GM18868 (cell line): ENCODE results near the gene CCDC85C.

Source experiments
- ATAC-seq: cut with Tn5 transposase; IDR thresholded peaks from one replicate; pipeline ENCODE4 v1.9.1; 2021; ENCODE audit warnings: mild to moderate bottlenecking, moderate library complexity; ENCODE audit not compliant: unreplicated experiment

Gene CCDC85C

DNA sequence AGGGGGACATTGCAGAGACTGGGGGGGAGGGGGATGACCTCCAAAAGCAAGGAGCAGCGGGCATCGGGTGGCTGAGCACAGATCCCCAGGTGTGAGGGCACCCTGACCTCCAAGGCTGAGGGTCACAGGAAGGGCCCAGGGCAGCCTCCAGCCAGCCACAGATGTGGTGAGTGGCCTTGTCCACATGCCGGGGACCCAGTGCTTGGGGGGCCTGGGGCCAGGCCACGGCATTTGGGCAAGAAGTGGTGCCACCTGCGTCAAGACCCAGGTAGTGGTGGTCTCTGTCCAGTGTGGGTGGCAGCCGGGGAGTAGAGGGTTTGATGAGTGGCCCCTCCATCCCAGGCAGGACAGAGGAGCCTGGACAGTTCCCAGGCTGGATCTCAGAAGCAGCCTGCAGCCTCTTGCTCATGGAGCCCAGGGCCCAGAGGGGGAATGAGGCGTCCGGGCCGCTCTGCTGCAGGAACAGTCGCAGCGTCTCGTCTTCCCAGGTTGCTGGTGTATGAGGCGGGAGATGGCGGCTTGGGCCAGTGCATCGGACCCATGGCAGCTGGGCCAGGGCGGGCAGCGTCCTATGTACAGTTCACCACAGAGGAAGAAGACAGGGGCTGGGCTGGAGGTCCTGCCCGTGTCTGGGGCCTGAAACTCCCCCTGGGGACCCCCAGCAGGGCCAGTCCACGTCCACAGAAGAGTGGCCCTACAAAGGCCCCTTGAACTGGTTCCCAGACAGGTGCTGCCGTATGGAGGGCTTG lies 89.3 kb downstream of the CCDC85C start:
- ATAC-seq: no peak

DNA sequence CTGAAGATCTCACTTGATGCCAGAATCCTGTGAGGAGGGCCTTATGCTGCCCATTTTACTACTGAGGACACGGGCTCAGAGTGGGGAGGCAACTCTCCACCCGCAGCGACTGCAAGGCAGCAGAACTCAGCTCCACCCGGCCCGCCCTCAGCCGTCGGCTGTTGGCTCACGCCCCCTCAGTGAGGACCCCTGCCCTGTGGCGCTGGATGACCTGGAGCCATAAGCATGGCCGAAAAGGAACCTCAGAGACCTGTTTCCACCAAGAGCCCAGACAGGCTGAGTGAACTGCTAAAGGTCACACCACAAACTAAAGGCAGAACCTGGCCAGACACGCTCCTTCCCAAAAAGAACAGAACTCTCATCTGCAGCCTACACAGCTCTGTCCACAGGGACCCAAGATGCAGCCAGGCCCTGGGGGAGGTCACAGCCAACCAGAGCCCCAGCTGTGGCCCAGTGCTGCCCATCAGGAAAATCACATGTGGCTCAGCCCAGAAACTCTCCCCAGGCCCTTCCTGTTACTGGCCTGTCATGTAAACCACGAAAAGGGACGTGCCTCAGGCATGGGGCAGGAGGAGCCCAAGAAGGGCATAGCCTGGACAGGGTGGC lies 90.0 kb downstream of the CCDC85C start:
- no peak for ATAC-seq

DNA sequence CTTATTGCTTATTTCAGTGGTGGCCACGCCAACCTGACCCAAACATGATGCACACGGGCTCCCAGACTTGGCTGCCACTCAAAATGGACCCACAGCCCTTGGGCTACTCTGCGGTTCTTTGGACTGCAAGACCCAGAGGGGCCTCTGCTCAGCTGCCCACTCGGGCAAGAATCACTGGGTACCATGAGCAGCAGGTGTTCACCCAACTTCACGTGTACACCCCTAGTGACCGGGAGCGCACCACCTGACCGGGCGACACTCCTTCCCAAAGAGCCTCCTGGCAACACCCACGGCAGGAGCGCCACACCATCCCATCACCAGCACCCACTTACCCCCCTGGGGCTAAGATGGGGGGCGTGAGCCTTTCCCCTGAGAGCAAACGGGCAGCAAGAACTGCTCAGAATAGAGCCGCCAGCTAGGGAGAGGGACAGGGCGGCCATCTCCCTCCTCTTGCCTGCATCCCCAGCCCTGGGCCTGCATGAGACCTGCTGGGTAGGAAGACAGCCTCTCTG lies 90.8 kb downstream of the CCDC85C start:
- no peak for ATAC-seq

DNA sequence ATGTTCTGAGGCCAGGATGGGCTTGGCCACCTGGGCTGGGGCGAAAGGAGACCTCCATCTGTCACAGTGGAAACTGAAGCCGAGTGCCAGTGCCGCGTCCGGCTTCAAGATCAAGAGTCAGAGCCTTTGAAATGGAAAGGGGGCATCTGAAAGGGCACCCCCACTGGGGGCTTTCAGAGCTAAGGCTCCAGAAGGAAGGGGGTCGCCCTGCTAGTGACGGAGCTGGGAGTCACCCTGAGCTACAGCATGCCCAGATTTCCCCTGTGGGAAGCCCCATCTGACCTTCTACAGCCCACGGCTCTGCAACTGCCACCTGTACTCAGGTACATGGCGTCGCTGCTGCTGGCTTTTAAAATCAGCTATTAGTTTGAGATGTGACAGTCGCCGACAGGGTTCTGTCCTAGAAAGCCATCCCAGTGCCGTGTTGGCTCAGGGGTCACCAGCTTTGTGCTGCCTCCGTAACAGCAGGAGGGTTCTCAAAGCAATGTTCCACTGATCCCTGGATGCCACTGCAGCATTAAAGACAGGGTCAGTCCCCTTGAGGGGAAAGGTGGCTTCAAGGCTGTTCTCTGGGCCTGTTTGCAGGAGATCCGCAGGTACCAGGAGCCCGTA lies 91.3 kb downstream of the CCDC85C start:
- no peak for ATAC-seq

DNA sequence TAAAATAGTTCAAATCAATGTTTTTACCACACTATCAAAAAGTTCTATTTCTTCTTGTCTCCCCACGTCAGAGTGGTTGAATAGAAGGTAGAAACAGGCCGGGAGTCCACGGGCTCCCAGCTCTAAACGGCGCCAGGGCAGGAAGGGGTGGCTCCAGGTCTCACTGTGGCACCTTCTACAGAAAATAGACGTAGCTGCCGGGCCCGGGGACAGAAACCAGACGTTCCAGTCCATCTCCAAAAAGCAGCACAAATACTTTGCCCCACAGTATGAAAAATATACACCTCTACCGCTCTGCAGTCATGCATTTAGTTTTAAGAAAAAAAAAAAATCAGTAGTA lies 91.9 kb downstream of the CCDC85C start:
- ATAC-seq: no peak

DNA sequence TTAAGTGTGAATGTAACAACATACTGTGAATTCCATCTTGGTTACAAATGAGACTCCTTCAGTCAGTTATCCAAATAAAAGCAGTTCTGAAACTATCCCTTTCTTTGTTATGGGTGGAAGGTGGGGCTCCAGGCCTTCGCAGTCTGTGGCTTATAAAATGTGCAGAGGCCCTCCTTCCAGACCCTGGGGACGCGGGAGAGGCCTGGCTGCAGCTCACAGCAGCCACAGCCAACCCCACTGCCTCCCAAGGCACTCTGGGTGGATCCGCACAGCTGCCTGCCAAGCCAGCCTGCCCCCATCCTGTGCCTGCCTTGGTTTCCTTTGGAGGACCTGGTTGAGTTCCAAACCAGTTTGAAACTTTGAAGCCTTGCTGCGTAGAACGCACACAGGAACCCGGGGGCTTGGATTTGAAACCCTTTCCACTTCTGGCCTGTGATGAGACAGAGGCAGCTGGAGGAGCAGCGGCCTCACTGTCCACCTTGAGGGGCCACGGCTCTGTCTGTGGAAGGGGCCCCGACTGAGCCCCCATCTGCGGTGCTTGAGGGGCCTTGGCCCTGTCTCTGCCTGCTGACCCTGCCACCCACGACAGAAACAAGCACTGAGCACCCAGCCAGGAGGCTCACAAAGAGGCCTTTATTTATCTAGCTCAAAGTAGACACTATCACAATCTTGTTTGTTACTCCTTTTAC lies 92.4 kb downstream of the CCDC85C start:
- ATAC-seq: no peak

DNA sequence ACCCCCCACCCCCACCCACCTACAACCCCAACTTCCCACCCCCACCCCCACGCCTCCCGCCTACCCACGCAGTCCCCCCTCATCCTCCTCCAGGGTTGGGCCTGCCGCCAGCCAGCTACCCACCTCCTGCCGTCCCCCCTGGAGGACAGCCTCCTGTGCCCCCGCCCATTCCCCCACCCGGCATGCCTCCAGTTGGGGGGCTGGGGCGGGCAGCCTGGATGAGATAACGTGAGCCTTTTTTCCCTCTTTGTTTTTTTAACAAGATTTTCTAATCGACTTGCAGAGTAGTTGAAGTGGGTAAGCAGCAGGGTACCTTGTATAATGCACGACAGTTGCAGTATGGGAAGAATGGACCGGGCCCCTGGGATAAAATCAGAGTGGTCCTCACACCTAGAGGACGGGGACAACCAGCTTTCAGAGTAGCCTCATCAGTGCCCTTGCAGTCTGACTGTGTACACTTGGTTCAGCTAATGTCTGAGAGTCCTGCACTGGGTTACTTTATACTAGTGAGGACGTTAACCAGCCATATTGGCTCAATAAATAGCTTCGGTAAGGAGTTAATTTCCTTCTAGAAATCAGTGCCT lies 93.4 kb downstream of the CCDC85C start:
- no peak for ATAC-seq

DNA sequence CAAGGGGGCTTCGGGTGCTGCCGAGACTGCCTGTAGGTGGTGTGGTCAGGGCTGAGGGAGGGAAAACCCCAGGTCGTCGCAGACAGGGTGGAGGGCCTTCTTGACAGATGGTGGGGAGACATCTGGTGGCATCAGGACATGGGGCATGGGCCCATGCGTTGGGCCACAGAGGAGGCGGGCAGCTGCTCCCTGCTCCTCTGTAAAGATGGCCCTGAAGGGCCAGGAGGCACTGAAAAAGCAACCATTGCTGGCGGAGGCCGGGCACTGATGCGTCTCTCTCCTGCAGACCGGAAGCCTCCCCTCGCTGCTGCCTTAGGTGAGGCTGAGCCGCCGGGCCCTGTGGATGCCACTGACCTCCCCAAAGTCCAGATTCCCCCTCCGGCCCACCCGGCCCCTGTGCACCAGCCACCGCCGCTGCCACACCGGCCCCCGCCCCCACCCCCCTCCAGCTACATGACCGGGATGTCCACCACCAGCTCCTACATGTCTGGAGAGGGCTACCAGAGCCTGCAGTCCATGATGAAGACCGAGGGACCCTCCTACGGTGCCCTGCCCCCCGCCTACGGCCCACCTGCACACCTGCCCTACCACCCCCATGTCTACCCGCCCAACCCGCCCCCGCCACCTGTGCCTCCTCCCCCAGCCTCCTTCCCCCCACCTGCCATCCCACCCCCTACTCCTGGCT lies 94.0 kb downstream of the CCDC85C start:
- ATAC-seq: no peak

DNA sequence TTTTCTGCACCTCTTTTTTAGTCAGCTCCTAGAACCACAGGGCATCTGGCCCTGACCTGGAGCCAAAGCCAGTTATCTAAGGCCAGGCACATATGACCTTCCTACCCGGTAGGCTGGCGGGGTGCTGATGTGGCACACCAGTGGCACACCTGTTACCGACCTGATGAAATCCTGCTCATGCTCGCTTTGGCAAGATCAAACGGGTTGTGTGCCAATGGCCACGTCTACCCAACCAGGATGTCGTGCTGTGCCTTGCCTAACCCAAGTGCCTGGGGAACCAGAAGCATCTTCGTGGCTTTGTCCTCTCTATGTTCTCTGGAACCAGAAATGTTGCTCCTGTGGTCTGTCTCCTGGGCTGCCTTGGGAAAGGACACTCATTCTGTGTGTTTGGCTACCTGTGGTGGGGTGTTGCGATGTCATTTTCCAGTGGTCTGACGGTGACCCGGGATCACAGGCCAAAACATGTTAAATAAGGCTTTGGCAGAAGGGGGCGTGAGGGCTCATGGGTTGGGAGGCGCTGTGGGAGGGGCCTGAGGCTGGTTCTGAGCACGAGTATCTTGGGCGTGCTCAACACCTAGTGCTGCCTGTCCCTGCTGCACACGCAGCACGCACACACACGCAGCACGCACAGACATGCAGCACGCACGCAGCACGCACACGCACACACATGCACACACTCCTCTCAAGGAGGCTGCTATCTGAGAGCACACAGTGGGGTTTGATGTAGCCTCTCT lies 94.9 kb downstream of the CCDC85C start:
- ATAC-seq: no peak

DNA sequence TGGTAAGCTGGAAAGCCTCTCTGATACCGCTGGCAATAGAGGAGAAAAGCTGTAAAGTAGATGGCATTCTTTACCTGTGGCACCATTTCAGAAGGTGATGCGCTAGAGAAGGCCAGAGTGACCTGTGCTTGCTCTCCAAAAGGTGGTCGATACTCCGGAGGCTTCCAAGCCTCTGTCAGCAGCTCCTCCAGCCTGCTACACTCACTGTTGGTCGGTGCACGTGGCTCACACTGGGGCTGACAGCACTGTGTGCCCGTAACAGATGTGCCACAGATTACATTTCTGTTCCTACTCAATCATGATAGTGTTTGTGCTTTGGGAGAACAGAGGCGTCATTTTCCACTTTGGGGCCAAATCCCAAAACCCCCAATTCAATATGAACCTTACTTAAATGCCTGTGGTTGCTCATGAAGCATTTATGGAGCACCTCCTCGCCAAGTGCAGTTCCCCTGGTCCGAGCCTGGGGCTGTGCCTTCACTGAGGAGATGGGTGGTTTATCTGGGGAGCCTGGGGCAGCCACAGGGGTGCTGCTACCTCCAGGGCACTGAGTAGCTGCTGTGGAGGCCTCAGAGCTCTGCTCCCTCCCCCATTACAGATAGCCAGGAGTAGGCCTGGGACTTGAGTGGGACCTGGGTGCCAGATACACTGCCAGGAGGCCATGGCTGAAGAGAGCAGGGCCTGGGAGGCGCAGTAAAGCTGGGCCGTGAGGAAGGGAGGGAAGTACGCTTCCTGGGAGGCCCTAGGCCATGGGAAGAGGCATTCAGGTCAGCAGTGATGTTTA lies 96.0 kb downstream of the CCDC85C start:
- no peak for ATAC-seq

DNA sequence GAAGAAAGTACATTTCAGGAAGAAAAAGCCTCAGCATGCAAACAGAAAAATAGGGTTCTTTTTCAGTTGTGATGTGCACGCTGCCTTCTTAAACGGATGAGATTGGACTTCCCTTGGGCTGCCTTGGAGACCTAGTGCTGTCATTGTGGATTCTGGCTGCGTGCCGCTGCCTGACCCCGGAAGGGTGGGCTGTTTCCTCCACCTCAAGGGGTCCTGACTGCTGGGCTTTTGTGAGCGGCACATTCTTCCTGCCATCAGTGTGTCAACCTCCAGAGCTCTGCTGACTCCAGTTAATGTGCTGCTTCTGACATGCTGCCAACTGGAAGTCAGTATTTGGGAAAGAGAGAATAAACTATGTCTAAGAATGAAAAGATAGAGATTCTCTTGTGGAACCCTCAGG lies 97.7 kb downstream of the CCDC85C start:
- no peak for ATAC-seq

DNA sequence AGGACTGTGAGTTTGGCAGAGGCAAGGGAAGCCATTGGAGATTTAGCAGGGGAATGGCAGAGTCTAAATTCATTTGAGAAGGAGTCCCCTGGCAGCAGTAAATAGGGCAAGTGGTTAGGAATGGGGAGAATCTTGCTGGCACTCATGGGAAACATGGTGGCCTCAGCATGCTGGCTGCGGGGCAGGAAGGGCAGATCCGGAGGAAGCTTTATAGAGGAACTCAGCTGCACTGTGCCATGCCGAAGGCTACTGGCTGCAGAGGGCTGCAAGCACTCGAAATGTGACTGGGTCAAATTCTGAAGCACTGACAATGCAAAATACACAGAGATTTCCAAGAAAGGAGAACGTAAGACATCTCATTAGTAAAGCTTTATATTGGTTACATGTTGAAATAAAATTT lies 98.9 kb downstream of the CCDC85C start:
- ATAC-seq: no peak

DNA sequence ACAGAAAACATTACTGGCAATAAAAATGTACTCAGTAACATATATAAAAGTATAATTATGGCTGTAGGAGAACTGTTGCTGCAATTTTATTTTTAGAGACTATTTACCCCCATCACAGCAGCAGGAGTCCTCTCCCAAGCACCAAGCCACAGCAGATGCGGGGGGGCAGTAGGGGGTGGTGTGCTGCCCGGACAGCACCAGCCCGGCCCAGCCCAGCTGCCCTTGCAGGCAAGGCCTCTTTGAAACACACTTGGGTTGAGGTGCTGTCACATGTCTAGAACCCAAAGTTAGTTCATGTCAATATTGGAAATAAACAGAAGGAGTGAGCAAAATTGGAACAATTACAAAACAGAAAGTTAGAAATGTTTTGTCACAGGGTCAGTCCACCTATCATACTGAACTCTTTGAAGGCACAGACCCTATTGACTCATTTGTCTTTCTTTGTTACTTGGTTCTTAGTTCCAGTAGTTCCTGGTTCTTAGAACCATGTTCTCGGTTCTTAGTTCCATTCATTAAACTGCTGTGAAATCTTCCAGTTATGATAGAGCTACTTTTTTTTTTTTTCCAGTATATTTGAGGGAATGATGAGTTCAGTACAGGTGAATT lies 100.1 kb downstream of the CCDC85C start:
- no peak for ATAC-seq

DNA sequence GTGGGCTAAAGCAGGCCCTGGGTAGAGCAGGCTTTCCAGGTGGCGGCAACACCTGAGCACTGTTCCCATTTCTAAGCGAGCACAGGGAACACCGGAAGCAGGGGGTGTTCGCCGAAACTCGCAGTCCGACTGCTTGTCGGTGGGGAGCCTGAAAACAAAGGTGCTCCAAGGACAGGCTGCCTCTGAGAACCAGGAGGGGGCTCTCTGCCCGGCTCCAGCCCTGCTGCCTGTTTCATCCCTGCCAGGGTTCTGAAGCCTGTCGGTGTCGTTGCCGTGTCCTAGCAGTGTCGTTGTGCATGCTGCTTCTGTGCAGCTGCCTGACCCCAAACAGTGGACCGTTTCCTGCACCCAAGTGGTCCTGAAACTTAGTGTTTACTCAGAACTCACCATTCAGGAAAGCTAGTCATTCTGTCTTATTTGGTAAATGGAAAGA lies 101.0 kb downstream of the CCDC85C start:
- no peak for ATAC-seq

DNA sequence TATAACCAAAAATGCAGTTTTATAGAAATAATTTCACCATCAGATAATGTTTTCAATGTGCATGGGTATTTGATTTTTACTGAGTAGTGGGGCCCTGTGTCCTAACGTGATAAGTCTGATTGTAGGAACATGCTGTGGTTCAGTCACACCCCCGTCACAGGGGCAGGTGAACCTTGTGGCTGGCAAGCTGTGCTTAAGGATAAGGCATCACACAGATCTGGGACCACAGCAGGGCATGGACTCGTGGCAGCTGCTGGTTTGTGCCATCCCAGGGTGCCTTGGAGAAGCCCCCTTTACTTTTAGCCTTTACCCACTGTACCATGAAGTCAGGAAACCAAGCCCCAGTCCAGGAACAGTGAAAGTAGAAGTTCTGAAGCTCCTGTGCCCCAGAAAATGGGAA lies 106.1 kb downstream of the CCDC85C start:
- ATAC-seq: no peak

DNA sequence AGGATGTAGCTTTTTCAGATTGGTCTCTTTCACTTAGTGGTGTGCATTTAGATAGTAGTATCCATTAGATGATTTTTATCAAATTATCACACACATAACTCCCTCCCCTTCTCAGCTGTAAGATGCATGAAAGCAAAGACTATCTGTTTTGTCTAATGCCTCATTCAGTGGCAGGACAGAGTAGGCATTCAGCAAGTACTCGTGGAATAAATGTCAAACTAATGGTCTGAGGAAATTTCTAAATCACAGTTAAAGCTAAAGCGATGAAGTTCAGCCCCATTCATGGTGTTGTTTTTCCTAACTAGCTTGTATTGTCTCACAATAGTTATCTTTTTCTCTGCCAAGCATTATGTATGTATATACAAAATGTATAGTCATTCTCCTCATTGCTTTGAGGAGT lies 106.7 kb downstream of the CCDC85C start:
- ATAC-seq: no peak

DNA sequence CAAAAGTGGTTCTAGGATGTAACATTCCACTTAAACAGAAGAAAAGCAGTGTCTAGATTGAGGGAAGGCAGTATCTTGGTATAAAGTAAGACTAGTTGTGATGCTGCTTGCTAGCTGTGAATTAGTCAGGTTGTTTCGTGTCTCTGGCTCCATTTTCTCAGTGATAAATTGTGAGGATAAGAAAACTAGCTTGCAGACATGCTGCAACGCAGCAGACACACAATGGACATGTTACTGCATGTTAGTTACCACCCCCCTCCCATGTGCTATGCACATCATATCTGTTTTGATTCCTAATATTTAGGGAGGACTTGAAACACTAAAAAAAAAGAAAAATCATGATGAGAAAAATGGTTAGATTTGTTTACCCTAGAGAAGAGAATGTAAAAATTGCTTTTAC lies 119.9 kb downstream of the CCDC85C start:
- ATAC-seq: no peak

DNA sequence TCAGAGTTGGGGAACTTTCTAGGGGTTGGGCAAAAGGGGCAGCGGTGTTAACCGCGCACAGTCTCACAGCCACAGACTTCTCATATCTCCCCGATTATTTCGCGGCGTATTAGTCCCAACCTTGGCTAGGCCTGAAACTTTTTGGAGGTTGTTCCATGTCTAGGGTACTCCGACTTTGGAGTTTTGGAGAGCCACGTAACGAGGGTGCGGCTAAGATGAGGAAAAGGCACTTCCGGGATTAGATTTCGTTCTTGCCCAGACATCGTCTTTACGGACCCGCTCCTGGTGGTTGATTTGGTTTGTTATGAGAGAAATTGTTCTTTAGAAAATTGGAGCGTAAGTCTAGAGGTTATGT lies 122.3 kb downstream of the CCDC85C start:
- ATAC-seq: no peak
